Heart right ventricle (tissue), 16 donors: Measurements from ENCODE around the gene ITGB5. TPM values are rescaled to one million over a fixed set of nuclear protein-coding genes. Genes with fewer than 3 reads are reported as not detected.

Source experiments
- ATAC-seq, 8 donors: fragments of 200-7000 bp; cut with Tn5 transposase; one replicate each; pipeline ENCODE4 v1.9.1; 2020; ENCODE audit warnings: mild to moderate bottlenecking in 8 of 8, moderate library complexity in 8 of 8, moderate number of reproducible peaks in 1 of 8
- DNase-seq, 2 donors: peaks; one replicate each; pipeline ENCODE4 v3.0.0-alpha.2; 2020
- H3K27ac ChIP-seq, 10 donors: fragments of 200-600 bp; sonication (generic) in 2 of 10; one replicate each; pipeline versions ENCODE4 v1.5.0 to v1.8.0; 2020 to 2022; ENCODE audit warnings: mild to moderate bottlenecking in 3 of 10
- H3K27me3 ChIP-seq, 7 donors: fragments of 200-600 bp; one replicate each; pipeline ENCODE4 v1.8.0; 2021 to 2022; ENCODE audit warnings: mild to moderate bottlenecking in 2 of 7
- H3K36me3 ChIP-seq, 9 donors: fragments of 200-600 bp; sonication (generic) in 1 of 9; one replicate each; pipeline versions ENCODE4 v1.5.0 to v1.8.0; 2020 to 2022; ENCODE audit warnings: mild to moderate bottlenecking in 2 of 9
- H3K4me1 ChIP-seq, 9 donors: fragments of 200-600 bp; sonication (generic) in 1 of 9; one replicate each; pipeline versions ENCODE4 v1.5.0 to v1.8.0; 2020 to 2022; ENCODE audit warnings: mild to moderate bottlenecking in 4 of 9
- H3K4me3 ChIP-seq, 10 donors: fragments of 200-600 bp; sonication (generic) in 2 of 10; one replicate each; pipeline versions ENCODE4 v1.5.0 to v1.8.0; 2020 to 2022; ENCODE audit warnings: mild to moderate bottlenecking in 7 of 10, moderate library complexity in 2 of 10
- H3K9me3 ChIP-seq, 11 donors: fragments of 200-600 bp in 10 of 11; sonication (generic) in 2 of 11; one replicate each; pipeline versions ENCODE4 v1.5.0 to v1.8.0; 2013 to 2022; ENCODE audit warnings: mild to moderate bottlenecking in 2 of 11, control low read depth in 1 of 11, moderate library complexity in 1 of 11
- WGBS, 2 donors: extraction: QIAGEN DNeasy Blood & Tissue Kit; methylation state at CpG; one replicate each; pipeline ENCODE4 v1.1.7; 2013; ENCODE audit warnings: inconsistent platforms in 1 of 2; 5-methylcytosine and 5-hydroxymethylcytosine counted together
- intact Hi-C, 10 donors: fragments of 100-400 bp; cut with DNase I; formaldehyde crosslinking; loops; one replicate each; pipeline versions ENCODE4 v1.11.1 to v1.14.2; 2022
- polyA plus RNA-seq, 2 donors: library from polyadenylated mRNA; stranded (reverse); fragments of 200-250 nt; gene quantifications; one replicate each; pipeline ENCODE4 v1.2.3, GENCODE V29; 2013
- total RNA-seq, 10 donors: library from RNA; stranded (reverse); fragmentation: NEBNext Ultra II Directional in 3 of 10; extraction: Animal tissue kit (Norgen Biotek cat#: 25700) in 3 of 10; gene quantifications; one replicate each; pipeline versions ENCODE4 v1.2.1 to v1.2.4, GENCODE V29; 2021 to 2023
- TF ChIP-seq, protein P1 (sequence below), 9 donors: fragments of 200-600 bp; sonication (generic) in 2 of 9; IDR thresholded peaks; one replicate each; pipeline versions ENCODE4 v1.5.0 to v1.8.0; 2021 to 2022; ENCODE audit warnings: antibody characterized with exemption in 9 of 9, mild to moderate bottlenecking in 5 of 9, moderate library complexity in 1 of 9
- donor health status: Arrhythmogenic right ventricular cardiomyopathy.
- donor health status: ischemic (EF 13 %, LVEDD 7.1; RV severe dilation, severe dysfunction).
- donor health status: healthy with polysubstance abuse.
- donor health status: DM: no; HTN: yes; CAD: no.
- donor health status: DM: no; HTN: no; CAD: no.
- donor health status: ischemic (EF 25% LVEDD 6.9; RV normal size, moderate dysfunction).
- donor health status: ischemic (EF 25% LVEDD 5.7; RV mildly dilated, moderate dysfunction).
- donor health status: healthy.
- donor health status: DM: yes; HTN: yes; CAD: no.
- donor health status: Ischemic cardiomyopathy.
- donor health status: ischemic (EF 35%, LVEDD 5.7; RV mildly dilated, moderate dysfunction).
- donor health status: nonischemic (EF 11% LVEDD 7.7; RV severe dilation, severe dysfunction).
- donor health status: DM: yes; HTN: yes; CAD: no.
- donor health status: PGD.
- donor health status: ischemic (EF 29% LVEDD 5.4; RV normal size, mild dysfunction).
- donor health status: nonischemic (EF 23%, LVEDD 6.1; RV moderate dilation, normal function).

ITGB5 gene
- total and polyA plus RNA-seq, 12 donors = 18.5 to 154 (median 108) TPM

DNA sequence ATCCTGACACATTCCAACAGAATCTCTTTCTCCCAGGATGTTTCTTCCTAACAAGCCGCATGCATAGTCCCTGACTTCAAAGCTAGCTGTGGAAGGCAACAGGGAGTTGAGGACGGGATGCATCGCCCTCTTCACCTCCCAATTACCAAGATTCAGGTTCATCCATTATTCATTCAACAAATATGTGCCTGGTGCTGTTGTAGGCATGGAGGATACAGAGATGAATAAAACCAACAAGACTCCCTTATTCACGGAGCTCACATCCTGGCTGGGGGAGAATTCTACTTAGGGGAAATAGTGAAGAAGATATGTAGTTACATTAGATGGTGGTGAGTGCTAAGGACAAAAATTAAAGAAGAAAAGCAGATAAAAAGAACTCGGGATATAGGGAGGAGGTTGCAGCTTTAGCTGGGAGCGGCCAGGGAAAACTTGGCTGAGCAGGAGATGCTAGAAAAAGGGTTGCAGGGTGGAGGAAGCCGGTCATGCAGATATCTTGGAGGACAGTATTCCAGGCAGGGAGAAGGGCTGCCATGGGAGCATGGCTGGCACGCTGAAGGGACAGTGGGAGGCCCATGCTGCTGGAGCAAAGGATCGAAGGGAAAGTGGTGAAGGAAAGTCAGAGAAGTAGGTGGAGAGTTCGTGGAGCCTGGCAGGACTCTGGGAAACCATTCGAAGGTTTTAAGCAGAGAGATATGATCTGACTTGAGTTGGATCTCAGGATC is 5.0 kb downstream of the ITGB5 start:
- peaks cover 0 to 15% (median 0%) of the 10 kb centered on the region in 7 donors for H3K27me3 ChIP-seq
- no peak overlapping the region for H3K4me3 ChIP-seq
- intact Hi-C loops = loop anchor here in 2 of 10 donors (5.0 to 10.0 kb wide), 2 partner anchors 40 to 47 kb away; no protein-coding TSS in a partner anchor
- no peak for ATAC-seq
- 87 to 88% methylated on average over 11 of the region's 11 CpGs for WGBS, 2 donors
- peaks cover 40 to 74% (median 64%) of the 10 kb centered on the region in 9 donors for H3K4me1 ChIP-seq
- TF ChIP-seq, protein P1, sequence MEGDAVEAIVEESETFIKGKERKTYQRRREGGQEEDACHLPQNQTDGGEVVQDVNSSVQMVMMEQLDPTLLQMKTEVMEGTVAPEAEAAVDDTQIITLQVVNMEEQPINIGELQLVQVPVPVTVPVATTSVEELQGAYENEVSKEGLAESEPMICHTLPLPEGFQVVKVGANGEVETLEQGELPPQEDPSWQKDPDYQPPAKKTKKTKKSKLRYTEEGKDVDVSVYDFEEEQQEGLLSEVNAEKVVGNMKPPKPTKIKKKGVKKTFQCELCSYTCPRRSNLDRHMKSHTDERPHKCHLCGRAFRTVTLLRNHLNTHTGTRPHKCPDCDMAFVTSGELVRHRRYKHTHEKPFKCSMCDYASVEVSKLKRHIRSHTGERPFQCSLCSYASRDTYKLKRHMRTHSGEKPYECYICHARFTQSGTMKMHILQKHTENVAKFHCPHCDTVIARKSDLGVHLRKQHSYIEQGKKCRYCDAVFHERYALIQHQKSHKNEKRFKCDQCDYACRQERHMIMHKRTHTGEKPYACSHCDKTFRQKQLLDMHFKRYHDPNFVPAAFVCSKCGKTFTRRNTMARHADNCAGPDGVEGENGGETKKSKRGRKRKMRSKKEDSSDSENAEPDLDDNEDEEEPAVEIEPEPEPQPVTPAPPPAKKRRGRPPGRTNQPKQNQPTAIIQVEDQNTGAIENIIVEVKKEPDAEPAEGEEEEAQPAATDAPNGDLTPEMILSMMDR (IDR thresholded peaks at IDR 0.05) = no peak
- H3K36me3 ChIP-seq = peaks cover 0 to 14% (median 0%) of the 10 kb centered on the region in 9 donors
- DNase-seq = no peak
- H3K27ac ChIP-seq = peak overlapping the region in 2 of 10 donors; percentile 61 to 64
- no peaks in the 10 kb centered on the region for H3K9me3 ChIP-seq

GRCh38 chr3:124879337-124879680 is 7.9 kb downstream of the ITGB5 start:
- H3K4me1 ChIP-seq = peaks cover 28 to 83% (median 73%) of the 10 kb centered on the region in 9 donors
- no peaks in the 10 kb centered on the region for H3K9me3 ChIP-seq
- peaks cover 0 to 11% (median 0%) of the 10 kb centered on the region in 9 donors for H3K36me3 ChIP-seq
- H3K4me3 ChIP-seq = no peak overlapping the region
- DNase-seq = no peak
- no peaks in the 10 kb centered on the region for H3K27me3 ChIP-seq
- ATAC-seq = peak in 2 of 8 donors; percentile 6 to 7
- intact Hi-C loops = loop anchor here in 2 of 10 donors (2.0 kb wide), 1 partner anchor 19 kb away; no protein-coding TSS in a partner anchor
- TF ChIP-seq, protein P1 (IDR thresholded peaks at IDR 0.05) = no peak
- peak overlapping the region; percentile 1 to 84 (median 64) for H3K27ac ChIP-seq

DNA sequence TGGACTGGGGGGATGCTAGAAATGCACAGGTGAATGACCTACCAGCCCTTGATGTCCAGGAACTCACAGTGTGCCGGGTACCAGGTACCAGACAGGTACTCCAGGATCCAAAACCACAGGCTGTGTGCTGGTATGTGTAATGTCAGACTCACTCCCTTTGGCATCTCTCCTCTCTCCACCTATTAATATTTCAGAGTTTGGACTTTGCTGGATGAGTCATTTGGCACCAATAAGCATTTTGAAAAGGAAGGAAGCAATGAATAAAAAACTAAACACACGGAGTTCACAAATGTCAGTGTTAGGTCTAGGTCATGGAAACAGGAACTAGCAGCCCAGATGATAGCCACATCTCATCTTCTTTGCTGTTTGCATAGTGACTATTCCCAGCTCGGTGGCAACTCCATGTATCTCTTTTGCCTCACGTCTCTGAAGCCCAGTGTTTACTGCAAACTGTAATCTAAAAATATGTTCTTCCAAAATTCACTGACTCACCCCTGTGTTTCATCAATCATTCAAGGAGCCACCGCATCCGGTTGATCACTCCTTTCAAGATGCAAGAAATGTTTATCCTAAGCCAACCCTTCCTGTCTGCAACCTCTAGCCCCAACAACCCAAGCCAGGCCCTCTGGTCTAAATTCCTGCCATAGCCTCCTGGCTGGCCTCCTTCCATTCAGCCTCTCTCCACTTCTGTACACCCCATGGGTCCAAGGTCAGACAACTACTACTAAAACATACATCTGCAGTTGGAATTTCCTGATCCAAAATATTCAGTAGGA is 8.4 kb downstream of the ITGB5 start:
- intact Hi-C loops = loop anchor here in 2 of 10 donors (2.0 kb wide), 1 partner anchor 18 kb away; no protein-coding TSS in a partner anchor
- H3K4me3 ChIP-seq = no peak overlapping the region

GRCh38 chr3:124877674-124878073 is 9.5 kb downstream of the ITGB5 start:
- DNase-seq (no peak), ATAC-seq (no peak)
- WGBS, 2 donors = 95% methylated on average over 3 of the region's 3 CpGs
- Histone ChIP-seq H3K27ac (peak overlapping the region in 8 of 10 donors; percentile 13 to 84 (median 64)), H3K9me3 (no peaks in the 10 kb centered on the region), H3K27me3 (no peaks in the 10 kb centered on the region), H3K4me1 (peaks cover 20 to 79% (median 61%) of the 10 kb centered on the region in 9 donors), H3K4me3 (no peak overlapping the region), H3K36me3 (peaks cover 0 to 7% (median 0%) of the 10 kb centered on the region in 9 donors)
- TF ChIP-seq, protein P1 (IDR thresholded peaks at IDR 0.05) = no peak
- intact Hi-C loops = loop anchor here in 2 of 10 donors (2.0 kb wide), 1 partner anchor 17 kb away; no protein-coding TSS in a partner anchor

More for the DNA sequence above, 8.4 kb downstream of the ITGB5 start:
- WGBS, 2 donors = 9 to 14% methylated on average over 6 of the region's 6 CpGs
- Histone ChIP-seq H3K36me3 (peaks cover 0 to 5% (median 0%) of the 10 kb centered on the region in 9 donors), H3K27me3 (no peaks in the 10 kb centered on the region), H3K9me3 (no peaks in the 10 kb centered on the region), H3K27ac (peak overlapping the region; percentile 1 to 84 (median 64)), H3K4me1 (peaks cover 28 to 83% (median 68%) of the 10 kb centered on the region in 9 donors)
- TF ChIP-seq, protein P1 (IDR thresholded peaks at IDR 0.05) = no peak
- ATAC-seq (peak; percentile 50 to 89 (median 78)), DNase-seq (peak in 1 of 2 donors; percentile 31)
